Stimulated activated CD8-positive, alpha-beta memory T cell treated with anti-CD3 and anti-CD28 coated beads, Interleukin-7, amount 100 ng/mL, for 1 hour (primary cell): ENCODE measurements around the gene UNC13C.
"Not testable (repeated sequence)": the region's sequence is repeated elsewhere in the genome, so short reads cannot be mapped to it uniquely, and the experiment has no call there.

Experiments used
- DNase-seq, 2 donors: peaks; one replicate each; pipeline ENCODE4 v3.0.0-alpha.2; 2020; ENCODE audit warnings: low read depth in 2 of 2

The UNC13C gene

DNA sequence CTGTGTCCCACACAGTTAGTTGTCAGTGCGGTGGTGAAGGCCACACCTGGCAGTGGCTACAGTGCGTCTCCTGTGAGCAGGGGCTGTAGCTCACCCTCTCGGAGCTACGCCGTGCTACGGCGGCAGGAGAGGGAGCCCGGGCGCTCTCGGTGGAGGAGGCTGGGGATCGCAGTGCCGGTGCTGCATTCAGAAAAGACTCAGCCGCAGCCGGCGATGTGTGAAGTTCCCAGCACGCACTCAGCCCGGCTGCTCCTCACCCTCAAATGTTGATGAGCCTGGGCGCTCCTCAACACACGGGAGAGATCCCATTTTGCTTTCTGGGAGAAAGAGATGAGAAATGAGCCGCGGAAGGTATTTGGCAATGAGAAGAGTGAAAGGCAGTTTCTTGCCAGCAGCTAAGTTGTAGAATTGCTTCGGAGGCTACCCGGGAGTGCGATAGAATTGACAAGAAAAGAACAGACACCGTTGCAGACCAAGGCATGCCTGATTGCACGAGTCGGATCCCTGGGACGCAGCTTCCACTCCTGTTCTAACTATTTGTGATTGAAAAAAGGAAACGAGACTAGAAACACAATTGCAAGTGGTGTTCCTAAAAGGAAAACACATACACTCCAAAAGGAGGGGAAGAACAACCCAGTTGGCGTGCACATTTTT is at the start of gene UNC13C:
TSS of gene UNC13C (plus strand) at position 189 of the 654 bp plus-strand sequence. CDS start 34,463 bp downstream, outside the sequence.
- DNase-seq, result no peak

- DNase-seq, result no peak
Measured at GRCh38 chr15:53936137-53936536, 42.1 kb upstream of the UNC13C start.

- not testable (repeated sequence) for DNase-seq
Measured at GRCh38 chr15:53937632-53938031, 40.6 kb upstream of the UNC13C start.

DNA sequence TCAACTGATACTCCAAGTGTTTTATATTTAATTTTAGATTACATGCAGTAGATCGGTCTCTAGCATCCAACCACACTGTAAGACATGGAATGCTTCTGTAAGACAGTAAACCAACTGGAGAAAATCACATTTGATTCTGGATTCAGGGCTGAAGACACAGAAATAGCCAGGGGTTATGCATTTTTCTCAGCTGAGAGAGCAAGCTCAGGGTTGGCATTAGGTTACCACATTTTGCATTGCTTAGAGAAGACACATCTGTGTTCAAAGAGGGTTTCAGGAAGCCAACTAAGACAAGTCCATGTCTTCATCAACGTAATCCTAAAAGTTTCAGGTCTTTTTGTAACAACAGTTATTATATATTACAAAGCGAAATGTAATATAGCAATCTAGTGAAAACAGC is 27.7 kb upstream of the UNC13C start:
- DNase-seq, result no peak

GRCh38 chr15:53955396-53955795 is 22.8 kb upstream of the UNC13C start:
- no peak for DNase-seq

DNA sequence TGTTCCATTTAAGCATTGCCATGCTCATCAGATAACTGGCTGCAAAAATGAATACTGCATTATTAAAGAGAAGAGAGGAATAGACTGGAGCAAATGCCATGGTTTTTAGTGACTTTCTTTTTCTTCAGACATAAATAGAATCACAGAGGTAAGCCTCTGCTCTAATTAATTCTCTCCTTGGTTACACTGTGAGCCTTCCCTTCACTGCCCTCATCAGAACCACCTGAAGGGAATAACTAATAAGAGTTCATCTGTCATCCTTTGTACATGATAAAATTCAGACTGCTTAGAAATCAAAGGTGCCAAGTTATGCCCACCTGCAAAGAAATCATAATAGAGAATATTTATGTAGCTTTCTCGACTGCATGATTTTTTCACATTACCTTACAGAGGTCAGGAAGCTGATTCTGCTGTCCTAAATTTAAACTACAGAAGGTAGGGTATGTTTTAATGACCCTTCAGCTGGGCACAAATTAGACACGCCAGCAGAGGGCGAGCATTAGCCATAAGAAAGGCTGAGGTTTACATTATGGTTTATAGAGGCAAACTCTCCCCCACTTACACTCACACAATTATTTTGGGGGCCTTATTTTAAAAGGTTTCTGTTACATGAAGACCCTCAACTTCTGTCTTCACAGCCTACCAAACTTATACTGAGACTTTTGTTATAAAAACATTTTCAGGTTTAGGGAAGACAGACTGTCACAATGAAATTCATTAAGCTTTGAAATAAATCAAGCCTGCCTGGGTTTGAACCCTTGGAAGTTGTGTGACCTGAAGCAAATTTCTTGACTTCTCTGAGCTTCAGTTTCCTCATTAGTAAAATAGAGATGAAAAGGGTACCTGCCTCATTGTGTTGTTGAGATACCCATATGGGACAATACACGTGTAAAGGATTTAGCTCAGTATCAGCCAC is 15.3 kb upstream of the UNC13C start:
- no peak for DNase-seq

- no peak for DNase-seq
Measured at GRCh38 chr15:53963801-53964200, 14.4 kb upstream of the UNC13C start.

GRCh38 chr15:53974121-53974520 is 4.1 kb upstream of the UNC13C start:
- no peak for DNase-seq

DNA sequence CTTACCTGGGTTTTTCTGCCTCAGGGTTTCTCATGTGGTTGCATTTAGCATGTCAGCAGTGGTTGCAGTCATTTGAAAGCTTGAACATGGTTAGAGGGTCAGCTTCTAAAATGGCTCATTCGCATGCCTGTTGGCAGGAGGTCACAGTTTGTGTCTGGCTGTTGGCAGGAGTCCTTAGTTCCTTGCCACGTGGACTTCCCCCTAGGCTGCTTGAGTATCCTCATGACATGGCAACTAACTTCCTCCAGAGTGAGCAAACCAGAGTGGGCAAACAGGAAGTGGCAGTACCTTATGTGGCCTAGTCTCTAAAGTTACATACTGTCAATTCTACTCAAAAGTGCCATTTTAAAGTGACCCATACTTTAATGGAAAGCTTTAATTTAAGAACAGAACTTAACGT is 3.4 kb upstream of the UNC13C start:
- DNase-seq, result no peak

- DNase-seq, result no peak
Measured at GRCh38 chr15:53976844-53977392, 1.3 kb upstream of the UNC13C start.

- DNase-seq, result no peak
Measured at GRCh38 chr15:53979051-53979788, 979 bp downstream of the UNC13C start.

- DNase-seq, result no peak
Measured at GRCh38 chr15:53980021-53980420, 1.8 kb downstream of the UNC13C start.

- DNase-seq, result no peak
Measured at GRCh38 chr15:53982071-53982680, 3.9 kb downstream of the UNC13C start.

DNA sequence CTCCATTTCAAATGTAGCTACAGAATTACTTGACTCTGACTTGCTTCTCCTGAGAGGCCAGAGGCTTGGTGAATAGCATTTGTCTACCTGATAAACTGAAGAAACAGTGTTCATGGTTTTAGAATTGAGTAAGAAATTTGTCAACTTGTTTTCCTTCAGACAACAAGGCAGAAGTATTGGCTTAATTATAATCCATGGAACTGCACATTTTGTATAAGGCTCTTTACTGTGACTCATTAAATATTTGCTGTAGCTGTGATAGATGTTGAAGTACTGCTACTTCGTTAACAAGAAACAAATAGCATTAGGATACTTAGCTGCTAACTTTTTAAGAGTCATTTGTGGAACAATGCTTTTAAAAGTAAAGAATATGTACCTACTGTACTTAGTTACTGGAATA is 4.6 kb downstream of the UNC13C start:
- DNase-seq, result no peak

DNA sequence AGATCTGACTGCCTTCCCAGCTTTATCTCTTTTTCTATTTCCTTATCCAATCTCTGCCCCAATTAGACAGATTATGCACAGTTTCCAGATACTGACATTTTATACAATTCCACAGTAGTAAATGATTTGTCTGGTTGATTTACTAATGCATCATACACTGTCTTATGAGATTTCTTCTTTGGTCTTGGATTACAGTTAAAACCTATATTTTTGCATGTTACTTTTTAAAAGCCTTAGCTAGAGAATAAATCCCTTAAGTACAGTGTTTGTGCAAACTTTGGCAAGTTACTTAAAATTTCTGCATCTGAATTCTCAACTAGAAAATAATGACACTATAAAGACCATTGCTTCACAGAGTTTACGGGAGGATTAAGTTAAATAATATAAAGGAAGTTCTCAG is 6.0 kb downstream of the UNC13C start:
- no peak for DNase-seq

DNA sequence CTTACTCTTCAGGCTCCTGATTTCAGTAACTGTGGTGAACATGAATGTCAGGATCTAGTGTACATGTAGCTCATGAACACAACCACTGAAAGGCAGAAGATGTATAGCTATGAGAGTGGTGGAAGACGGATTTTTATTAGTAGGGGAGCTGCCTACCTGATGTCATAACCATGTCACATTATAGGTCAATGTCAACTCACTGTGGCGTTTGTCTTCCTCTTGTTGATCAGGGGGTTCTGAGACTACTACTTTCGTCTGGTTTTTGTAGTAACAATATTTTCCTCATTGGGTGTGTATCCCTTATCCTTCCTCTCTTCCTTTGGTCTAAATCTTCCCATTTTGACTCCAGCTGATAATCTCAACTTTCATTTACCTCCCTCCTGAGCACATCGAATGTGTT is 7.3 kb downstream of the UNC13C start:
- DNase-seq, result no peak

- DNase-seq, result no peak
Measured at GRCh38 chr15:53987480-53987879, 9.2 kb downstream of the UNC13C start.

DNA sequence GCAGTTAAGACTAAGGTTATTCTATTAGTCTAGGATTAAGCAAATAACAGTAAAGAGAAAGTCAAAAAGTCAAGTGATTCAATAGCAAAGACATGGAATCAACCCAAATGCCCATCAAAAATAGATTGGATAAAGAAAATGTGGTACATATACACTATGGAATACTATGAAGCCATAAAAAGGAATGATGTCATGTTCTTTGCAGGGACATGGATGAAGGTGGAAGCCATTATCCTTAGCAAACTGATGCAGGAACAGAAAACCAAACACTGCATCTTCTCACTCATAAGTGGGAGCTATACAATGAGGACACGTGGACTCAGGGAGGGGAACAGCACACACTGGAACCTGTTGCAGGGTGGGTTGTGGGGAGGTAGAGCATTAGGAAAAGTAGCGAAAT is 29.0 kb downstream of the UNC13C start:
- DNase-seq, result no peak

- no peak for DNase-seq
Measured at GRCh38 chr15:54011656-54012055, 33.4 kb downstream of the UNC13C start.

GRCh38 chr15:54014067-54014655 is 35.9 kb downstream of the UNC13C start:
- DNase-seq, result no peak

DNA sequence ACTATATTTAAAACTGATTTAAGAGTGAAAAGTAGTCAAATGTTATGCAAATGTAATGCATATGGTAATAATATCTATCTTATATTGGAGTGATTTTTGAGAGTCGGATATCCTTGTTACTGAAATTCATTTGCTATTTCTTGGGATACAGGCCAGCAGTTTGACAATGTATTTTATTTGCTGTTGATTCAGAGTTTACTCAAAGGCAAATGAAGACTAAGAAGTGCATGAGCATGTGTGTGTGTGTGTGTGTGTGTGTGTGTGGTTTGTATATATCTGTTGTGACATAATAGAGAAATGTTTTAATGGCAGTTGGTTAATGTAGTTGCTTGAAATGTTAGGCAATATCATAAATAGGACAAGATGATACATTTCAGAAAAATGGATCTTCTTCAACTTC is 39.0 kb downstream of the UNC13C start:
- no peak for DNase-seq
